Hematopoietic multipotent progenitor cell treated with erythropoietin and hydrocortisone succinate and interleukin-3 and kit ligand, for 6 days (in vitro differentiated cells): ENCODE data around the gene CDHR3.
A peak's percentile ranks its signal among the peaks of the same experiment; 100 is the strongest.

Source experiments
- DNase-seq: peaks from one replicate; pipeline ENCODE4 v3.0.0-alpha.2; 2015

Gene CDHR3

DNA sequence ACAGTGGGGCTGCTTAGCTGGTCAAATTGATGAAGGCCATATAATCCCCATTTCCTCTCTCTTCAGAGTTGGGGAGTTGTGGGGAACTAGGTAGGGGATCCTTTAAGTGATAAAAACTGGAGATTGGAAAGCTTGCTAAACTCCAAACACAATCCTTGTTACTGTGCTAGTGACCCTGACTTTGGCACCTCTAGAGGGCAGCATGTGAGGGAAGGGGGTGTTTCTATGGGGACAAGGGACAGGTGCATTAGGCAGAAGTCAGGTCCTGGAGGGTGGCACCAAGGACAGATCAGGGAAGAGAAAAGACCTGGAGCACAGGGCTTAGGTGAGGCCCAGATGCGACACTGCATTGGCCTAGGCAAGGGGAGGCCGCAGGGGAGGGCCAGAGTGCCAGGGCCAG lies 66.9 kb downstream of the CDHR3 start:
- DNase-seq, result no peak

DNA sequence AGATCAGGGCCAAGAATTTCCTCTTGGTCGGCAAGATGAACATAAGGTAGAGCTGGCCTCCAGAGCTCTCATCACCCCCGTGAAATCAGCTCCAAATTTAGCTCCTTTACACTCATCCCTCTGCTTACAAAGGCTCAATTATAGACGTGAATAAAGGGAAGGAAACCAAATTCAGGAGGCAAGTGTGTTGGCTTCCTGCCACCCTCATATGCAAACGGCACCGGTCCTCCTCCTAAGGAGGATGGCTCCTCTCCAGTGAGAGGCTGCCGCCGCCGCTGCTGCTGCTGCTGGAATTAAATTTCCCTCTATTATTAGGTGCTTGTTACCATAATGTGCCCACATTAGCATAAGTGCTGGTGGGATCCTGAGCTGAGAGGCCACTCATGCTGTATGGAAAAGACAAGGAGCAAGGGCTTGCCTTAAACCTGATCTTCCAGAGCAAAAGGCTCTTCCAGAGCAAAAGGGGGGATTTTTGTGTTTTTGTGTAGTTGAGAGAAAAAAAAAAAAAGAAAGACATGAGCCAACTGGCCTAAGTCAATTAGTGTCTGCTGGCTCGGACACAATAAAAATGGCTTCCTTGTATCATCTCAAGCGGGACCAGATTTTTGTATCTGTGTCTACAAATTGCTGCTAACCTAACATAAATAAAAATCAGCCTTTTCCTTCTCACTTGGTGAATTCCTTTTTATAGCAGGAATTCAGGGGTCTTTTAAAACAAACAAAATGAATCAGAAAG lies 68.4 kb downstream of the CDHR3 start:
- peak; percentile 23 for DNase-seq

DNA sequence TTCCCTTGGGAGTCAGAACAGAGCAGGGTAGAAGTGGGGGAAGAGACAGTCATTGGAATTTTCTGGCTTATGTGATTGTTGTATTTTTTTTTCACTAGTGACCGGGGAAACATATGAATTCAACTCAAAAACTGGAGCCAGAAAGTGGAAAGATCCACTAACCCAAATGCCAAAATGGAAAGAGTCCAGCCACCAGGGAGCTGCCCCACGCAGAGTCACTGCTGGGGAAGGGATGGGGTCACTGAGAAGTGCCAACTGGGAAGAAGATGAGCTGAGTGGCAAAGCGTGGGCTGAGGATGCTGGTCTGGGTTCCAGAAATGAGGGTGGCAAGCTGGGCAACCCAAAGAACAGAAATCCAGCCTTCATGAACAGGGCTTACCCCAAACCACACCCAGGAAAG lies 69.2 kb downstream of the CDHR3 start:
- no peak for DNase-seq

DNA sequence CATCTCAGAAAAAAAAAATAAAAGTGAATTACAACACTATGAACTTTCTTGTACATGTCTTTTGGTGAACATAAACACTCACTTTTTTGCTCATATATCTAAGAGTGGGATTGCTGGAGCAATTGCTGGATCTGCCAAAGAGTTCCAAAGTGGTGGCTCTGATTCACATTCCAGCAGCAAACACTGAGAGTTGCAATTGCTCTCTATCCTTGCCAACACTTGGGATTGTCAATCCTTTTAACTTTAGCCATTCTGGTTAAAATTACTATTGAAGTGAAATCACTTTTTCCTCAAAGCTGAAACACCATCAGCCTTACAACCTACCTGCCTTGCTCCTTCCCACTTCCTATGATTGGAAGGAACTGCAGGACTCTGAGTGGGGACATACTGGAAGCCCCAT lies 70.7 kb downstream of the CDHR3 start:
- DNase-seq, result no peak

DNA sequence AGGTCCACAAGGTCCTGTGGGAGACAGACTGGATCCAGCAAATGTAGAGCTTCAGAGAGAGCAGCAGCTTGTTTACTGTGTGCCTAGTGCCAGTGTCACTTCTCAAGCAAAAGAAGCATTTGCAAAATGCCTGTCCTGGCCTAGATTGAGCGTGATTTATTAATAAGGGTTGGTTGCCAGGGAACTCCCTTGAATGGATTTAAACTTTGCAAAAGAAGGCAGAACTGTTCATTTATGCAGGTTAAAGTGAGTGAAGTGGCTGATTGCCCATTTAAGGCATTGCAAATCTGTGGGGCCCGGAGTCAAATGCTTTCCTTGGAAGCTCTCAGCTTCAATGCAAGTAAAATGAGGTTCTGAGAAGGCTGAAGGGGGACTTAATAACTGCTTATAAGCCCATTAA lies 71.3 kb downstream of the CDHR3 start:
- no peak for DNase-seq

DNA sequence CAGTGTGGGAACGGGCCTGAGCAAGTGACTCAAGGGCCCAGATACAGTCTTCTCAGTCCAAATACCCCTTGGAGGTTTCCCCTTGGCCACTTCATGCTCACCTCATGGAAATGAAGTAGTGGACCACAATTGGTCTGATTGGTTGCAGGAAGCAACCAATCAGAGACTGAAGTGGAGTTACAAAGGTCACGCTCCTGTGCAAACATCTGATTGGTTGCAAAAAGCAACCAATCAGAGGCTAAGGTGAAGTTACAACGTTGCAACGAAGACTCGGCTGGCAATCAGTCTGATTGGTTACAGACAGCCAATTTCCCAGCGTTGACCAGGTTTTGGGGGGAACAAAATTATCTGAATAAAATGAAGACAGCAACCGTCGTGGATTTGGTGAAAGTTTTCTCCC lies 72.5 kb downstream of the CDHR3 start:
- no peak for DNase-seq

DNA sequence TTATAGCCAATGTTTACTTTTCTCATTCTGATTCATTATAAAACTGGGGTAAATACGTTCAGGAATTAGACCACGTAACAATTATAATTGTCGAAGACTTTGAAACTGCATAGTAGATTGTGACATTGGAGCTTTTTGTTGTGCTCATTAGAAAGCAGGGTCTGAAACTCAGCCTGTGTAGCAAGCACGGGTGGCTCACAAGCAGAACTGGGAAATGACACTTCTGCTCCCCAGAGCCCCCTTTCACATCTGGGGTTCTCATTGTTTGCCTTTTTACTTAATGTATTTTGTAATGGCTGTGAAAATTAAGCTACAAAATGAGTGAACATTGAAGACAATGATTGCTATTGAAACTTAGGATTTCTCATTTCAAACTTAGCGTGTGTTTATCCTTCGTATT lies 72.9 kb downstream of the CDHR3 start:
- DNase-seq, result no peak

DNA sequence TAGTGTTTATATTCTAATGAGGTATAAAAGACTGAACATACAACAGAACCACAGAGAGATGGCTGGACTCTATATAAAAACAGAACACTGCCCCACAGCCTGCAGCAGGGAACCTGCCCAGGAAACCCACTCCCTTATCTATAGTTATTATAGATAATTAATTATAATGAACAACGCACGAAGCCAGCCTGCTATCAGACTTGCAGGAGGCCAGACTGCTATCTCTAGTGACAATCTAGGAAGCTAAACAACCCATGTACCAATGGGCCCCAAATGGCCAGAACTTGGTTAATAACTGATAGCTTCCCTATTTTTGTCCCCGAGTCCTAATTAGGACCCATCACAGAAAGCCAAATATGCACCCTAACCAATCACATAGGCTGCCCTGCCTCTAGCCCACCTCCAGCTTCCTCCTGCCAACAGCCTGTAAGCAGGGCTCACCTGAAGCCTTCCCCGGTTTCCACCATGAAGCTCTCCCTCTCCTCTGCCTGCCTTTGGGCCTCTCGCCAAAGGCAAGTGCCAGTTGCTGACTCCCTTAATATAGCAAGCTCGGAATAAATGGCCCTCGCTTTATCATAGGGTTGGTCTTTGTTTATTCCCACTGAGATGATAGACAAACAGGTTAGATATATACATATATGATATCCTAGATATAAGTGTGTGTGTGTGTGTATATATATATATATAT lies 74.6 kb downstream of the CDHR3 start:
- DNase-seq, result no peak

DNA sequence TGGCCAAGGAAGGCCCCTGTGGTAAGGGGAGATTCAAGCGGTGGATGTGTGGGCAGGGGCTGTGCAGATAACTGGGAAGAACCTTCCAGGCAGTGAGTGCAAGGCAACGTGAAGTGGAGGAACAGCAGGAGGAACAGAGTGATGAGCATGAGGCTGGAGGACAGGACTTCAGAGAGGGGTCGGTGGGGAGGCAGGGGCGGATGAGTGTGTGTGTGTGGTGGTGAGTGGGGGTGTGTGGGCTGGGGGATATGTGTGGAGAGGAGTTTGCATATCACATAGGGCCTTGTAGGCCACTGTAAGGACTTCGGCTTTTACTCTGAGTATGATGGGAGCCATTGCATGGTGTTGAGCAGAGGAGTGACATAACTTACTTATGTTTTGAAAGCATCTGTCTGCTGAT lies 75.2 kb downstream of the CDHR3 start:
- no peak for DNase-seq

DNA sequence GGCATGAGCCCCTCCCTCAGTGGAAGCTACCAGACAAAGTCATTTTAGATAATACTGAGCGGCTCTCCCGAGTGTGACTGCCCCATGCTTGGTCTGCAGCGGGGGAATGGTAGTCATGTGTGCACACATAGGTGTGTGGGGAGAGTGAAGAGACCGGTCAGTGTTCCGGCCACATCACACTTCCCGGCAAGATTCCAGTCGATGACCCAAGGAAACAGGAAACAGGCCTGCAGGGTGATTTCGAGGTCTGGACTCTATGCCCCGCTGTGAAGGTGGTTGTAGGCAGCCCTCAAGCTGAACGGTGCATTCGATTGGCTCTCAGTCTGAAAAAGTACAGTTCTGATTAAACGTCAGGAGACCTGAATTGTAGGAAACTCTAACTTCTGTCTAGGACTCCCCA lies 75.9 kb downstream of the CDHR3 start:
- DNase-seq, result no peak

DNA sequence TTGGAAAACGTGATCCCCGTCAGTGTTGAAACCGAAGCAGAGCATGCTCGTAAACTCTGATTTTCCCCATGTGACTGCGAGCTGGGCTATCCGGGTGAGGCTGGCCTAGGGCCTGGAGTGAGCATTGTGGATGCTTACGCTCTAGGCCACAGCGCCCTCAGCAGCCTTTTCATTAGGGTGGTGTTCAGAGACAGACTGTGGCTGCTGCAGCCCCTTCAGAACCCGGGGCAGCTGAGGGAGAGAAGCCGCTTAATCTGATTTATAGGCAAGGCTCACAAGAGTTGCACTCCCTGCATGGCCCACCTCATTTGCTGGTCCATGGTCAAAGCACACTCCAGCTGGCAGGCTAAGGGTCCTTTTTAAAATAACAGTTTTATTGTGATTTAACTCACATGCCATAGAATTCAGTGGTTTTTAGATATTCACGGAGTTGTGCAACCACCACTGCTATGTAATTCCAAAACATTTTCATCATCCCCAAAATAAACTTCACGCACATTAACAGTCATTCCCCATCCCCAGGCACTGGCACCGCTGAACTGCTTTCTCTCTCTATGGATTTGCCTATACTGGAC lies 76.5 kb downstream of the CDHR3 start:
- DNase-seq, result no peak

DNA sequence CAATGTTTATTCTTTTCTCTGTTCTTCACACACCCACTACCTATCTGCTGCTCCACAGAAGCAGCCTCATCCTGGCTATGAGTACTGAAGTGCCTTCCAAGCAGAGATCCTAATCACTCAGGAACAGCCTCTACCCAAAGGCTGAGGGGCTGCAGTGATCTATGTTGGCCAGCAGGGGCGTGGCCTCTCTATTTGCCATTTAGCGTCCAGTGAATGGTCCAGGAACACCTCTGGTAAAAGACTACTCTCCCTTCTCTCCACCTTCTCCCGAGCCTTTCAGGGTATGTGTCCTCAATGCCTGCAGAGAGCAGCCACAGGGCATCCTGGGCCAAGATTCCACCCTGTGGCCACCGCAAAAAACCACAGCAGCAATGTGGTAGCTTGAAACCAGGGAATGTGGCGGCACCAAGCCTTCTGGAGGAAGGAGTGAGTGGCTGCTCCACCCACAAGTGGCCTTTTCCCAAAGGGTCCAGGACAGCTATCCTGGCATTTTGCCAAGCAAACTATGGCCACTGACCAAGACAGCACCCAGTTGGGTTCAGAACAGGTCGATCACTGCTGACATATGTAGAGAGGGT lies 78.2 kb downstream of the CDHR3 start:
- DNase-seq, result peak; percentile 85

DNA sequence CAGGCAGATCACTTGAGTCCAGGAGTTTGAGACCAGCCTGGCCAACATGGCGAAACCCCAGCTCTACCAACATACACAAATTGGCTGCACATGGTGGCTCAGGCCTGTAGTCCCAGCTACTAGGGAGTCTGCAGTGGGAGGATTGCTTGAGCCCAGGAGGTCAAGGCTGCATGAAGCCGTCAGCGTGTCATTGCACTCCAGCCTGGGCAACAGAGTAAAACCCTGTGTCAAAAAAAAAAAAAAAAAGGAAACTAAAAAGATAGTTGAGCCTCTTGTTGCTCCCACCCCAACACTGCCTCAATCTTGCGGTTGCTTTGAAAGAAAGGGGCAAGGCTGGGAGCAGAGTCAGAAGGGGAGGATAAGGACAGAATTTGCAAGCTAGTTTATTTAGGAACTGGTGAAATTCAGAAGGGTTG lies 79.1 kb downstream of the CDHR3 start:
- no peak for DNase-seq

DNA sequence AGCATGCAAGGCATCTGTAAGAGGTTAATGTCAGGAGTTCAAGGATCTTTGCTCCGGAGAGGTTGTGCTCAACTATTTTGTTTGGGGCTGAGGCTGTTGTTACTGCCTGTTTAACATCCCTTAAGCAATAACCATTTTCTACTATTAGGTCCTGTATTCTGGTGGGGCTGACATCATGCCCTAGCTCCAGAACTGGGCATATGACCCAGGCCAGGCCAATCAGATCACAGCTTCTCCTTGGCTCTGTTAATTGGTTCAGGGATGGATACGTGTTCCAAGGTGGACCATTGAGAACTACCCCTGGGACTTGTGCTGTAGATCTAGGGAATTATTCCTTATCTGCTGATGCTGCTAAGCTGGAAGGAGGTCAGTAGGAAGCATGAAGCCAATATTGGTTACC lies 82.1 kb downstream of the CDHR3 start:
- no peak for DNase-seq

DNA sequence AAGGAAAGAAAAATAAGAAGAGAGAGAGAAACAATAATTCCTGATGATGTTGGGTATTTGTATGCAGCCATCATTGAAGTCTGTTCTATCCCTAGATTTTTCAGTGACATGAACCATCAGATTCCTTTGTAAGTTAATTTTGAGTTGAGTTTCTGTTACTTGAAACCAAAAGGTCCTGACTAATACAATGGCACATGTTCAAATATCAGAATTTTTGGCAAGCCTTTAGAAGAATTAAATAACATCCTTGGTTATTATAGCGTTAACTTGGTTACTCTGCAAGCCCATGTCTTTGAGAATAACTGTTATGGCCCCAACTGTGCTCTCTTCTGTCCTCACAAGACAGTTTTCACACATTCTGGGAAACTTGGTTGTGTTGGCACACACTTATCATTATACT lies 82.5 kb downstream of the CDHR3 start:
- no peak for DNase-seq

DNA sequence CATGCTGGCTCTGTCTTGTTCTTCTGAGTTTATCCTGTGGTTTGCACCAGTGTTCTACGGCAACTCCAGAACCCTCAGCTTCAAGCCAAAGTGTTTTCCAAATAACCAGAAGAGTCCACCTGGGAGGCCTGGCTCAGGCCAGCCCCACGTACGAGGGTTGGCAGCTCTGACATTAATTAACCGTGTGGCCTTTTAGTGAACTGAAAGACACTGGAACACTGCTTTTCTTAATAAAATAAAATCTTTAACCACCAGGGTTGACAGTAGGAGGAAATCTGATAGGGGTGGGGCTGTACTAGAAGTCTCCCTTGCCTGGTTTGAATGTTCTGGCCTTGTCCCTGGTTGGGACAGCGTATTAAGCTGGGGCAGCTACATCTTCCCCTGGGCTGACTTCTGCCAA lies 84.1 kb downstream of the CDHR3 start:
- DNase-seq, result no peak

DNA sequence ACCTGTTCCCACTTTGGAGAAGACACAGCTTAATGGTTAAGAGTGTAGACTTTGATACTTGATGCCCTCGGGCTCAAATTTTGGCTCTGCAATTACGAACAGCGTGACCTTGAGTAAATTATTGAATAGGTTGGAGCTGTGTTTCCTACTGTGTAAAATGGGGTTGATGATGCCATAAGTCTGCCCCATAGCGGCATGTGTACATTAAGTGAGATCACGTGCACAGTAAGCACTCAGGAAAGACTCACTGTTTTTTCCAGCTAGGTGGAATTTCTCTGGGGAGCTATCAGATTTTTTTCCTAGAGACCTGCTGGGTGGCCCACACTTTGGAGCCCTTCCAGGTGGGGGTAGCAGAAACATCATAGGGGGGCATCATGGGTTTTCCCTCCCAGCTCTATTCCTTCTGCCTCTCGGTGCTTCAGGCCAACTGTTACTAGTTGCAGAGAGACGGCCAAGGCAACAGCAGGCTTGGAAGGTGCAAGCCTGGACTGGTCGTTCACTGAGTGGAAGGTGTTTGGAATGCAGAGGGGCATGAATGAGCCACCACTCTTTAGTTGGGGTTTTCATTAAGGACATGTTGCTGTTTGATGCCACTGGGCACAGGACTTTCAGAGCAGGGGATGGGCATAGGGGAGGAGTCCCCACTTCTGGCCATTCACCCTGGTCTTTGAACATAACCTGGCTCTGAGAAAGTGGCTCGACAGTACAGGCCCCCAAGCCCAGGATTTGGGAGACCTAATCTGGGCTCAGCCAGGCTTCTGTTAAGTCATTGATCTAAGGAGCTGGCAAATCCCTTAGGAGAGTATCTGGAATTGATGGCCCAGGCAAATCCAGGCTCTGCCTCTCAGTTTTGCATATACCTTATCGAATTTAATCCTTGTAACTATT lies 85.0 kb downstream of the CDHR3 start:
- no peak for DNase-seq

DNA sequence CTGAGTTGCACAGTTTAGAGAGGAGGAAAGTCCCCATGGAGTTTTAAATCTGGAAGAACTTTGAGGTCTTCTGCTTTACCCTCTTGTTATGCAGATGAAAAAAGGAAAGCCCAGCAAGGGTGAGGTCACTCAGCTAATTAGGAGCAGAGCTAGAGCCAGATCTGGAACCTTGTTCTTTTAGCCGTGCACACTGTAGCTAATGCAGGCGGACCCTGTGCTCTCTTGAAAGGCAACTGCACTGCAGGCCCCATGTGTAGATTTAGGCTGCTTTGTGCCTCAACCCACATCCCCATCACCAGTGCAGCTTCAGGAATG lies 85.6 kb downstream of the CDHR3 start:
- DNase-seq, result no peak

DNA sequence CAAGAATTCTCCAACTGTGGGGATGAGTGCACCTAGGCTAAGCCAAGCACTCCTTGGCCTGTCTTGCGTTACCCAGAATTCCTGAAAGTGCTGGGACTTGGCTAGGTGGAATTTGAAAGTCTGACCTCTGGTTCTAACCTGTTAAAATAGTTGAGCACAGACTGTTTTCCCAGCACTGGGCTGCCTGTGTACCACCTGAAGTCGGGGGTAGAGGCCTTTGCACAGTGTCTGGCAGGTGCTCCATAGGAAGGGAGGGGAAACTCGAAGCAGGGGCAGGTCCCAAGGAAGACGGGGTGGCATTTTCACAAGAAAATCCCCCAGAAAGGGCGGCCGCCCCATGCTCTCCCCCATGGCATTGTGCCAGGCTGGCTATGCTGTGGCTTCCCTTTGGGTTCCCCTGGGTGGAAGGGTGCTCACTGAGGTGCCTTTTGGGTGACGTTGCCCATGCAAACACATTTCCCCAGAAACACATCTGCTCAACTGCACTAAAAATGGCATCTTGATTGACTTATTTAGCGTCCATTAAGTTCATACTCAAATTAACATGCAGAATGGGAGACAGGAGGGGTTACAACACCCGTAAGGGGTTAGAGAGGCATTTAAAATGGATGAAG lies 86.2 kb downstream of the CDHR3 start:
- DNase-seq, result no peak

DNA sequence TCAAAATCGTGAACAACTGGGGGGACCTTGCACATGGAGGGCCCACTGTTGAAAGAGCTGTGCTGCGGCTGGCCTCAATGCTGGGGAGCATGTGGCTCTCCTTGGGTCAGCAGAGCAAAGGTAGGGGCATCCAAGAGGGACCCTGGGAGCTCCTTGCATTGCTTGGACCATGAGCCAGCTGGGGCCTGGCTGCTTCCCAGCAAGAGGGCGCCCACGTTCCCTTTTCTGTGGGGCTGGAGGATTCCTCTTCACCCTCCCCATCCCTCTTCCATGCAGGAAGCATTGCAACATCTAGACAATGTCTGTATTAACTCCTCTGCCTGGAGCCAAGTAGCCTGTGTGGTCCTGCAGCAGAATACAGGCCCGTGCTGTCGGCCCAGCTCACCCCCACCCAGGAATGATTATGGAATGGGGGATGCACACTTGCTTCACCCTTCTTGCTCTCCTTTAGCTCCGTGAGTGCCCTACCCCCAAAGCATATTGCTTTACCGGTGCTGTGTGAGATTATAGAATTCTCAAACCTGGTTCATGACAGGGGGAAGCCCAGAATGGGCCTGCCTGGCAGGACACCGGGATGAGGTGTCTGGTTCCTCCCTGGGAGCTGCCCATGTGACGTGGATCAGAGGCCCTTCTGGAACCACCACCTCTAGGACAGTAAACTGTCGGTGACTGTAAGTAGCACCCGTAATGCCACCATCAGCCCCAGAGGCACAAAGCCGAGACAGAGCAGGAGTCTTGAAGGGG lies 87.1 kb downstream of the CDHR3 start:
- DNase-seq, result no peak

DNA sequence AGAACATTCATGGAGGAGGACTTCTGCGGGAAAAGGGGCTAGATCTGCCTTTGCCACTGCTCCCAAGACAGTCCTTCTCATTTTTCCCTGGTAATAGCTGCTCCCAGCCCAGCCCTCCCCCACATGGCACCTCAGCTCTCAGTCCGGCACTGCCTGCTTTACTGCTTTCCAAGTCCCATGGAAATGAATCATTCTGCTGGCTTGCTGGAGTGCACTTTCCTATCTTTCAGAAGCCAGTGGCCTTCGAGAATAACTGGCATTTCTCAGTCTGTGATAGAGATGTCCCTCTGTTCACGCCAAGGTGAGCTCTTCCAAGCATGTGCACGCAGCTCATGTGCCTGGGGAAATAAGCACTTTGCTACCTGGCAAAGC lies 87.7 kb downstream of the CDHR3 start:
- no peak for DNase-seq

DNA sequence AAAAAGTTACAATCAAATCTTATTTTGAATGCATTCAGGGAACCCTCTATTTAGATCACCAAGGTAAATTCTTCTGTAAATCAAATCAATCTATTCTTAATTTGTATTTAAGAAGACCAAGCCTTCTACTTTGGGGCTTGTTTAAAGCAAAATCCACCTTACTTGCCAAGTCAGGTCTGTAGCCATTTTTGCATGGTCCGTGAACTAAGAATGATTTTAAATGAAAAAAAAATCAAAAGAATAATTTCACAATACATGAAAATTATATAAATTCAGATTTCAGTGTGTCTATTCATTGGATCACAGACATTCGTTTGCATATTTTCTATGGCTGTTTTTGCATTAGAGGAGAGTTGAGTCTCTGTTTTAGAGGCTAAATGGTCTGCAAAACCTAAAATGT lies 89.6 kb downstream of the CDHR3 start:
- no peak for DNase-seq
